Measurements from ENCODE around the gene PWWP2A.

The PWWP2A gene

GRCh38 chr5:160133071-160133917 lies 14.0 kb upstream of the PWWP2A start:
- no peak for DNase-seq

GRCh38 chr5:160129841-160130240 lies 10.6 kb upstream of the PWWP2A start:
- no peak for DNase-seq

- DNase-seq = no peak
These were observed 9.4 kb upstream of the PWWP2A start for GRCh38 chr5:160128632-160129031.

DNA sequence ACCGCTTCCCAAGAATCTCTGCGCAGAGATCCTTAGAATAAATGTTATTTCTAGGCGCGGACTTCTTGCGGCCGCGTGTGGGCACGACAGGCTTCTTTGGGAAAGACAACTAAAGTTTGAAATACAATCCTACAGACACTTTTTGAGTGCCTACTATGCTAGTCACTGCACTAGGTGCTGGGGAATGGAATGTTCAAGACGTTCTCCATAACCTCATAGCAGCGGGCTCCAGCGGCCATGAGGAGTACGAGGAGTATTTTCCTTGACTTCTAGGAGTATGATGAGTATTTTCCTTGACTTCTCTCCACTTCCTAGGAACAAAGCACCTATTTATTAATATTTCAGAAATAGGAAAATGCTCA lies 636 bp upstream of the PWWP2A start:
- no peak for DNase-seq

DNA sequence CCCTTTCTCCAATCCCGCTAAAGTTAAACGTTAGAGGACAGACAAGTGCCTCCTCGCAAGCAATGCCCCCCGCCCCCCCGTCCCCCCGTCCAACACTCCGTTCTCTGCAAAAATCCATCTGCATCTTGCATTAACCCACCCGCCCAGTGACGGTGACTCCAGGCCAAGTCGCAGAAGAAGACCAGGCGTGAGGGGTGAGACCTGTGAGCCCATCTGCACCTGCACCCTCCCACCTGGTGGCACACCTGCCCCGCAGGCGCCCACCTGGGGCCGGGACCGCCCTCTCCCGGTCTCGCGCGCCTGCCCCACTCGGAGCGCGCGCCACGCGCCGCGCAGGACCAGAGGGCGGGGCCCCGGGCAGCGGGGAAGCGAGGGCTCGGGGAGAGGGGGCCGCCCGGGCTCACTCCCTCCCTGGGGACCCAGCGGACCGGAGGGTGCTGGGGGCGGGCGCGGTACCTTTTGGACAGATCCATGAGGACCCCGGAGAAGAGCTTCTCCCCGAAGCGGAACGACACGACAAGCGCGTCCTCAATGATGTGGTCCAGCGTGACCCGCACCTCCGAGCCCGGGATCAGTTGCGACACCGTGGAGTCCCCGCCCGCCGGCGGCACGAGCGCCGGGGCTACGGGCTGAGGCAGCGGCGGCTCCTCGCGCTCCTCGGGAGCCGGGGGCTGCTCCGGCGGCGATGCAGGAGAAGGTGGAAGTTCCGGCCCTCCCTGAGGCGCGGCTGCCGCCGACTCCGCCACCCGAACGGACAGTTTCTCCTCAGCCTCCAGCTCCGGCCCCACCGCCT lies 705 bp downstream of the PWWP2A start:
- peak; percentile 63 for DNase-seq

- no peak for DNase-seq
These were observed 2.3 kb downstream of the PWWP2A start for GRCh38 chr5:160116991-160117390.

- no peak for DNase-seq
These were observed 11.1 kb downstream of the PWWP2A start for GRCh38 chr5:160108124-160108523.

- peak; percentile 1 for DNase-seq
These were observed 13.4 kb downstream of the PWWP2A start for GRCh38 chr5:160105686-160106360.

- DNase-seq = no peak
These were observed 21.3 kb downstream of the PWWP2A start for GRCh38 chr5:160097991-160098390.

DNA sequence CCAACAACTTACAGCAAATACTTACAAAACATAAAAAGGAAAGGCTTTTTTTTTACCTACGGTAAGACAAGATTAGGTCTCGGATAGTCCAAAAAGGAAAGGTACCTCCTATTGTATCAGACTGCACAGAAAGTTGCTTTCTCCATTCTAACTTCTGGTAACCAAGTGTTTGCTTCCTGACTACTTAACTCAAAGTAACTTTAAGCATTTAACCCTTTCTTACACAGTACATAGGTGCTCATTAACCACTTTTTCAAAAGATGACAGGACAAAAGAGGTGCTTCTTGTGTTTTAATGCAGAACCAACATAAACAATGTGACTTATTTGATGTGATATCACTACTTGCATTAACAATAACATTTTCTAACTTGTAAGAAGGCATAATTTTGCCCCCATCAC lies 23.1 kb downstream of the PWWP2A start:
- no peak for DNase-seq

DNA sequence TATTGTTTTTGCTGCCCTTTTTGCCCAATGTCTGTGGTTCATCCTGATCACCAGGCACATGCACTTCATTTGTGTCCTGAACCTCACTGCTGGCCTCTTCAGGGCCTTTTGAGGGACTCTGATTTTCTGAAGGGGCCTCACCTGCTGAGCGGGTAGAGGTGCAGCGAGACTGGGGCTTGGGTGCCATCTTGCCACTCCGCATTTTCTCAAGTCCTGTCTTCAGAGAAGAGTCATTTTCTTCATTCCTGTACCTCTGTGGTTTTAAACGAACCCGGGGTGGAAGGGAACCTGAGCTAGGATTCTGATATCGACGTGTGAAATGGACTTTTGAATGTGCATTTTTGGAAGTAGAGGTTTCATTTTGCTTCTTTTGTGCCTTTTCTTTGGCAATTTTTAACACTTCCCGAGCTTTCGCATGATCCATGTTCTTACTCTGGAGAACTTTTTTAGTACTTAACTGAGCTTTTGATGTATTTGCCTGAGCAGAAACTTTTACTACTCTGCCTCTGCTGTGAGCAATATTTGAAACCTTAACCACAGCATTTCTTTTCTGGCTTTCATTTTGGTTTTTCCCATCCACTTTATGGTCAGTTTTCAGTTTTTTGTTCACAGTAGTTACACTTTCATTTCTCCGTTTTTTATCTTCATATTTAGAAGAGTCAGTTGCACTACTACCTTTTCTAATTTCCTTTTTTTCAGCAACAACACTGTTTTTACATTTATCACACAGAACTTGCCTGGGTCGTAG lies 26.1 kb downstream of the PWWP2A start:
- DNase-seq = no peak

DNA sequence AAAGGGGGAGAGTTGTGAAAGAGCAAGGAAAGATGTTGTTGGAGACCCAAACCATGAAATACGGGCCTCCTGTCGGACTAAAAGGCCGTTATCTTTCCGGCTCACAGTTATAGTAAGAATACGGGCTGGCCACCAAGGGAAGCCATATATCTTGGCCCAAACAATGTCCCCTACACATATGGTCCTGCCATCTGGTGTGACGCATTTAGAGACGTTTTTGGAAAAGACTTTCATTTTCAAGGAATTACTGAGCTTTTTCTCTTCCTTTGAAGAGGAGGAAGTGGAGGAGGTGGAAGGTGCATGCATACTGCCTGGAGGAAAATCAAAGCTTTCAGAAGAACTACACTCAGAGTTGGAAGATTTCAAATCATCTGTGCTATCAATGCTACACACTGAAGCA lies 26.7 kb downstream of the PWWP2A start:
- no peak for DNase-seq

- DNase-seq = no peak
These were observed 29.2 kb downstream of the PWWP2A start for GRCh38 chr5:160090059-160090458.

GRCh38 chr5:160089531-160089930 lies 29.7 kb downstream of the PWWP2A start:
- DNase-seq = no peak

GRCh38 chr5:160088805-160089204 lies 30.4 kb downstream of the PWWP2A start:
- no peak for DNase-seq

- DNase-seq = no peak
These were observed 32.1 kb downstream of the PWWP2A start for GRCh38 chr5:160087199-160087598.

- no peak for DNase-seq
These were observed 35.1 kb downstream of the PWWP2A start for GRCh38 chr5:160084144-160084543.

GRCh38 chr5:160083501-160083900 lies 35.7 kb downstream of the PWWP2A start:
- no peak for DNase-seq

- no peak for DNase-seq
These were observed 36.4 kb downstream of the PWWP2A start for GRCh38 chr5:160082614-160083500.

- no peak for DNase-seq
These were observed 37.8 kb downstream of the PWWP2A start for GRCh38 chr5:160081495-160081894.

DNA sequence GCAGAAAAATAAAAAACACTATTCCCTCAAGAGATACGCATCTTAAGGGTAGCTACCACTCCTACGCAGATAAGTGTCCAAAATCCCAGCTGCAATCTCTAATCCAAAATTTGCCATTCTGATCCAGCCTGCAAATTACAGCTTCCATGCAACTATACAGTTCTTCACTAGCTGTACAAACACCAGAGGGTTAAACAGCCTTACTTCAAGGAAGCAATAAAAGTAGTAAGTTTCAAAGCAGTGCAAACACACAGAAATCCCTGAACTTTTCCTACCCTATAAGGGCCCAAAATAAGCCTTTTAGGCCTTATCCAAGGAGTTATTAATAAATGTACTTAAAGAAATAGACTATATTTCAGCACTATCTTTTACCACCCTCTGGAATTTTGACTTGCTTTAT lies 39.5 kb downstream of the PWWP2A start:
- no peak for DNase-seq

- DNase-seq = no peak
These were observed 42.3 kb downstream of the PWWP2A start for GRCh38 chr5:160076997-160077396.

Data from NCI-H345 (cell line).